Left renal pelvis (tissue), 4 donors: ENCODE data around the gene CAMTA2. TPM values are rescaled to one million over a fixed set of nuclear protein-coding genes. Genes with fewer than 3 reads are reported as not detected.
A peak's percentile ranks its signal among the peaks of the same experiment; 100 is the strongest.
"Not testable (repeated sequence)": the region's sequence is repeated elsewhere in the genome, so short reads cannot be mapped to it uniquely, and the experiment has no call there.

Experiments
- DNase-seq, 4 donors: peaks; one replicate each; pipeline ENCODE4 v3.0.0-alpha.2; 2013; ENCODE audit warnings: low read depth in 4 of 4, low spot score in 3 of 4
- polyA plus RNA-seq, 4 donors: library from polyadenylated mRNA; unstranded; fragments of 120-200 nt; gene quantifications; one replicate each; pipeline ENCODE4 v1.2.1, GENCODE V29; 2013; ENCODE audit not compliant: insufficient read length in 4 of 4

Gene CAMTA2, protein sequence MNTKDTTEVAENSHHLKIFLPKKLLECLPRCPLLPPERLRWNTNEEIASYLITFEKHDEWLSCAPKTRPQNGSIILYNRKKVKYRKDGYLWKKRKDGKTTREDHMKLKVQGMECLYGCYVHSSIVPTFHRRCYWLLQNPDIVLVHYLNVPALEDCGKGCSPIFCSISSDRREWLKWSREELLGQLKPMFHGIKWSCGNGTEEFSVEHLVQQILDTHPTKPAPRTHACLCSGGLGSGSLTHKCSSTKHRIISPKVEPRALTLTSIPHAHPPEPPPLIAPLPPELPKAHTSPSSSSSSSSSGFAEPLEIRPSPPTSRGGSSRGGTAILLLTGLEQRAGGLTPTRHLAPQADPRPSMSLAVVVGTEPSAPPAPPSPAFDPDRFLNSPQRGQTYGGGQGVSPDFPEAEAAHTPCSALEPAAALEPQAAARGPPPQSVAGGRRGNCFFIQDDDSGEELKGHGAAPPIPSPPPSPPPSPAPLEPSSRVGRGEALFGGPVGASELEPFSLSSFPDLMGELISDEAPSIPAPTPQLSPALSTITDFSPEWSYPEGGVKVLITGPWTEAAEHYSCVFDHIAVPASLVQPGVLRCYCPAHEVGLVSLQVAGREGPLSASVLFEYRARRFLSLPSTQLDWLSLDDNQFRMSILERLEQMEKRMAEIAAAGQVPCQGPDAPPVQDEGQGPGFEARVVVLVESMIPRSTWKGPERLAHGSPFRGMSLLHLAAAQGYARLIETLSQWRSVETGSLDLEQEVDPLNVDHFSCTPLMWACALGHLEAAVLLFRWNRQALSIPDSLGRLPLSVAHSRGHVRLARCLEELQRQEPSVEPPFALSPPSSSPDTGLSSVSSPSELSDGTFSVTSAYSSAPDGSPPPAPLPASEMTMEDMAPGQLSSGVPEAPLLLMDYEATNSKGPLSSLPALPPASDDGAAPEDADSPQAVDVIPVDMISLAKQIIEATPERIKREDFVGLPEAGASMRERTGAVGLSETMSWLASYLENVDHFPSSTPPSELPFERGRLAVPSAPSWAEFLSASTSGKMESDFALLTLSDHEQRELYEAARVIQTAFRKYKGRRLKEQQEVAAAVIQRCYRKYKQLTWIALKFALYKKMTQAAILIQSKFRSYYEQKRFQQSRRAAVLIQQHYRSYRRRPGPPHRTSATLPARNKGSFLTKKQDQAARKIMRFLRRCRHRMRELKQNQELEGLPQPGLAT
- polyA plus RNA-seq, result 10 to 100 TPM; 19.3 to 34.2 (median 26.6) TPM

DNA sequence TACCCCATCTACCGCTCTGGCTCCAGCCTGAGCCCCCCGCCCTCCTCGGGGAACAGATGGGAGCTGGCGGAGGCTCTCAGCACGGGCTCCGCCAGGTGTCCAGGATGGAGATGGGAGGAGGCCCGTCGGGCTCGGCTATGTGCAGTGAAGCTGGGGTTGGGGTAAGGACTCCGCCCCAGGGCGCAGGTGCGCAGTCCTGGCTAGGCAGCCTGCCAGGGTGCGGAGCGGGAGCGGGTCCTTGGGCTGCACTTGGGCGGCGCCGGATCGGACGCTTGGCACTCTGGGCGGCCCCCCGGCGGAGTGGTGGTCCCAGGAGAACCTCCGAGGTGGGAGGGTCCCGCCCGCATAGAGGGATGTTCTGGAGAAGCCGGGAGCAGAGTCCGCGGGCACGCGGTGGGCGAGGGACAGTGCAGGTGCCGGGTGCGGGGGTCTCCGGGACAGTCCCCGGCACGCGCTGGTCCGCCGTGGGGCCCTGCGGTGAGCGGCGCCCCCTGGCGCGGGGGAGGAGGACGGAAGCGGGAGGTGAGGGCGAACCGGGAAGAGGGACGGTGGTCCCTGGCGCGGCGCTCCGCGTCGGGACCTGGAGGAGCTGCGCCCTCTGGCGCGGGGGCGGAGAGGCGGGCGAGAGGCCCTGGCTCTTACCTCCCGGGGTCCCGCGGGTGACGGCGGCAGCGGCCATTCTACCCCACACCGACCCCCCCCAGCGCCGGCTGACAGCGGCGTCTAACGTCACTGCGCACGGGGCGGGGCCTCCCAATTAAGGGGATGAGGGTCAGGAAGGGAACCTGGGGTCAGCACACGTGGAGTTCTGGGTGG is at the start of gene CAMTA2:
TSS of gene CAMTA2 (minus strand) at position 725 of the 816 bp plus-strand sequence. CDS start 1,453 bp downstream, outside the sequence.
- DNase-seq, result peak in 2 of 4 donors; percentile 52 to 62

DNA sequence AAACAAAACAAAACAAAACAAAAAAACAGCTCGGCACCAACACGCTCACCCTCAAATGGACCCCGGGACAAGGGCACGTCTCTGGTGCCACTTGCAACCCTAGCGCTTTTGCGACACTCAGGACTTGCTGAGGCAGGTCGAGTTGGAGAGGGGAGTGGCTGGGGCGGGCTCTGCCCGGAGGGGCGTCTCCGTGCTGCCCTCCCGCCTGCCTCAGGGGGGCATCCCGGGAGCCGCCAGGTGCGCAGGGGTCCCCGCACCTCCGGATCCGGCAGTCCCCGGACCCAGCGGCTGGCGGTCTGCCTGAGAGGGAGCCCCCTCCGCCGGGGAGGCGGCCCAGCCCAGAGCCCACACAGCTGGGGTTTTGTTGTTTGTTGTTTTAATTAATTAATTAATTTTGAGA is 47.8 kb upstream of the CAMTA2 start, which contains the start of gene SLC52A1:
TSS of gene SLC52A1 (minus strand) at position 112 of the 400 bp plus-strand sequence. CDS start 820 bp downstream, outside the sequence.
- DNase-seq, result no peak

DNA sequence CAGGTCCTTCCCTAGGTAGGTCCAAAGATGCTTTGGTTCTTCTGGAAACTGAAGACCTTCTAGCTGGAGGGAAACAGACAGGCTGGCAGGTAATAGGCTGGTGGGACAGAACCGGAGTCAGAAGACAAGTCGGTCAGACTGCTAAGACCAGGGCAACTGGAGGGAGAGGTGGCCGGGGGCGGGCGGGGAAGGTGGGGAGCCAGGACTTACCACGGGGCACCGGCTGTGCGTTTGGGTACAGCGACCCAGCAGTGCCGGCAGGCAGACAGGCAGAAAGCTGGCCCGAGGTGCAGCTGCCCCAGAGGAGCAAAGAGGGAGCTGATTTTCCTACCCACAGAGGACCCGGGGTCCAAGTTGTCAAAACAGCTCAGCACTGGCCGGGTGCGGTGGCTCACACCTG is 47.2 kb upstream of the CAMTA2 start:
- DNase-seq, result no peak

DNA sequence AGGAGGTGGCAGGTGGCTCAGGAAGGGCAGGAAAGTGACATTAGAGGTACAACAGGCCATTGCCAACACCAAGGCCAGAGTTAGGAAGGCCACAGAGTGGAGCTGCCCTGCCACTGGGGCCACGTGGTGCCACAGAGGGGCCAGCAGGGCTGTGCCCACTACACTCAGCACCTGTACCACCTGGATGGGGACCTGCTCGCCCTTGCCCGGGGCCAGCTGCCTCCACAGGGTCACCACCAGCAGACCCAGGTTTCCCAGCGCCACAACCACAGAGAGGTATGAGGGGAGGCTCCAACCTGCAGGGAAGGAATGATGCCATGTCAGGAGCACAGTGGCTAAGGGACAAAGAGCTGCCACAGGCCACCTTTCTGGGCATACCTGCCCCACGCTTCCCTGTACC is 46.6 kb upstream of the CAMTA2 start:
- DNase-seq, result no peak

DNA sequence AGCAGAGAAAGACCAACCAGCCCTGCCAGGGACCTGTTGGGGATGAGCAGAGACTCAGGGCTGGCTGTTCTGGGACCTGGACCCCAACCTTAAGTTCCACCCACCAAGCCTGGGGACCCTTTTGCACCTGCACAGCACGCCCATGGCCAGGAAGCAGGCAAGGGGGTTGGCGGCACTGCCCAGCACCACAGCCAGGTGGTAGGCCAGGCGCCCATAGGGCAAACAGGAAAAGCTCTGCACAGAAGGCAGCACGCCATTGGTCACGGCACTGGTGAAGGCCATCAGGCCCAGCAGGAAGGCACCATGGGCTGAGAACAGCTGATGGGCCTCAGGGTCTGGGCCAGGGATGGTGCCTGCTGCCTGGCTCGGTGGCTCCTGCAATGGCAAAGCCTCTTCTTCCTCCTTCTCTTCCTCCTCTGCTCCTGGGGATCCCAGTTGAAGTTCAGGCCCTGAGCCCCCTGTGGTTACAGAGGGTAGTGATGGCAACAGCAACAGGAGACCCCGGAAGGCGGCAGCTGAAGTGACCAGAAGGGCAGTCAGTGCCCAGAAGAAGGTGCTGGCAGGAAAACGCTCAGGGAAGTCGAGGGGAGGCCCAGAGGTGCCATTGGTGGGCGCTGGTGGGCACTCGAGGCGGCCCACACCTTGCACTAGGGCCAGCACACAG is 46.0 kb upstream of the CAMTA2 start:
- DNase-seq, result no peak

DNA sequence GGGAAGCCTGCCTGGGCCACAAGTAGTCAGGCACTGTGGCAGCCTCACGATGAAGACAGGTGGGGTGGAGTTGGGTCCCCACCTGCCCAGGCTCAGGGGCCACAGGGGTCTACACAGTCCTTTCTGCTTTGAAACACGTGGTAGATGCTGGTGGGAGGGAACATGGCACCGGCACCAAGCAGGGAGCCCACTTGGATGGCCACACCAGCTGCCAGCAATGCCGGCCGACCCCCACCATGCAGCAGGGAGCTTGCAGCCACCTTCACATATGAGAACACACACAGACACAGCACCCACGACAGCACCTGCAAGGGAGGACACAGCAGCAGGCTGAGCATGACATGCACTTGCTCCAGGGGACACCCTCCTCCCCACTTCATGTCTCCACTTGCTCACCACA is 45.4 kb upstream of the CAMTA2 start:
- DNase-seq, result no peak

DNA sequence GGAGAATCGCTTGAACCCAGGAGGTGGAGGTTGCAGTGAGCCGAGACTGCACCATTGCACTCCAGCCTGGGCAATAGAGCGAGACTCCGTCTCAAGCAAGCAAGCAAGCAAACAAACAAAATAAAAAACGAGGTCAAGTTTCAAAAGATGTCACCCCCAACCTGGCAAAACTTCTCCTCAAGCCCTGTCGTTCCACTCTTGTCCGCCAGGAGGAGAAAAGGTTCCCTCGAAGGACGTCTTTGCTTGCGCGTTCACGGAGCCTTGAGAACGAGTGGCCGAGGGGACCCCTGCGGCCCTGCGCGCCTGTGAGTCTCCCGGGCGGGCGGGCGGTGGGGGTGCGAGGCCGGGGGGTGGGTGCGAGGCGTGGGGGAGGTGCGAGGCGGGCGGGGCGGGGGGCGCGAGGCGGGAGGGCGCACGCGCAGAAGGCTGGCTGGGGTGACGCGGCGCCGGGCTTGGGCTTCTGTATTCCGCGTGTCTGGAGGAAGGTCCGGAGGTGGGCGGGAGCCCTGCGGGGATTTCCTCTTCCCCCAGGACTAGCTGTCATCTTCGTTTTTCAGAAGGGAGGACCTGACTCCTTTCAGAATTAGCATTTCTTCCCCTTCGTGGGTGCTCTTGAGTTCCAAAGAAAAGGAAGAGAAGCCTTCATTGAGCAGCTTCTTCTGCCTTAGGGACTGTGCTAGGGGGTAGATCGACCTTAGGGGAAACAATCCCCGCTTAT is 44.0 kb upstream of the CAMTA2 start:
- peak; percentile 63 to 84 (median 77) for DNase-seq

DNA sequence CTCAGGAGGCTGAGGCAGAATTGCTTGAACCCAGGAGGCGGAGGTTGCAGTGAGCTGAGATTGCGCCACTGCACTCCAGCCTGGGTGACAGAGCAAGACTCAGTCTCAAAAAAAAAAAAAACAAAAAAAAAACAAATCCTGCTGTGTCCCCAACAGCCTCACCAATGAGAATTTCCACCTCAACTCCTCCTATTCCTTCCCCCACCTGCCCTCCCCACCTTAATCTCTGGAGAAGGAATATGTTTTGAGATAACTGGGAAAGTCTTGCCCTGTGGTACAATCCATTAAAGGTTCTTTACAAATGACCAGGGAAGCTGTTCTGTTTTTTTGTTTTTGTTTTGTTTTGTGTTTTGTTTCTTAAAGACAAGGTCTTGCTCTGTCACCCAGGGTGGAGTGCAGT is 42.7 kb upstream of the CAMTA2 start:
- not testable (repeated sequence) for DNase-seq

DNA sequence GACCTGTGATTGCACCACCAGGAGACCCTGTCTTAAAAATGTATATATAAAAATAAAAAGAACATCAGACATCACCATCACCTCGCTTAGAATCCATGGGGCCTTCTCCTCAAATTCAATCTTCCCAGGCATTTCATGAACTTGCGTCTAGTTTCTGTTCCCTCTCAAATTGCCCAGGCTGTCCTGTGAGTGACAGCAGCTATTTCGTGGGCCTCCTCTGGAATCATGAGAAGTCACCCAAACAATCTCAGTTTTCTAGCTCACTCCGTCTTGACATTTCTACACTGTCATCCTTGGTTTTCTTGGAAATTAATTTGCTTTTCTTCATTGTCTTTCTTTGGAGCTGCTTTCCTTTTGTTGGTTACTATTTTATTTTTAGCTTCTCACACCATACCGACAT is 40.4 kb upstream of the CAMTA2 start:
- no peak for DNase-seq

DNA sequence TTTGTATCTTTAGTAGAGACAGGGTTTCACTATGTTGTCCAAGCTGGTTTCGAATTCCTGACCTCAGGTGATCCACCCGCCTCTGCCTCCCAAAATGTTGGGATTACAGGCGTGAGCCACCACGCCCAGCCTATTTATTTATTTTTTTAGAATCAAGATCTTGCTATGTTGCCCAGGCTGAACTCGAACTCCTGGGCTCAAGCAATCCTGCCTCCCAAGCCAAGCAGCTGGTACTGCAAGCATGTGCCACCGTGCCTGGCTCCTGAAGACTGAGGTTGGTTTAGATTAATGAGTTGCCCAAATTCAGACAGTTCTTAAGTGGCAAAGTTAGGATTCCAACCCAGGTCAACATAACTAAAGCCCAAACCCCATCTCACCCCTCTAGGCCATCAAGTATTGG is 39.8 kb upstream of the CAMTA2 start:
- DNase-seq, result no peak

DNA sequence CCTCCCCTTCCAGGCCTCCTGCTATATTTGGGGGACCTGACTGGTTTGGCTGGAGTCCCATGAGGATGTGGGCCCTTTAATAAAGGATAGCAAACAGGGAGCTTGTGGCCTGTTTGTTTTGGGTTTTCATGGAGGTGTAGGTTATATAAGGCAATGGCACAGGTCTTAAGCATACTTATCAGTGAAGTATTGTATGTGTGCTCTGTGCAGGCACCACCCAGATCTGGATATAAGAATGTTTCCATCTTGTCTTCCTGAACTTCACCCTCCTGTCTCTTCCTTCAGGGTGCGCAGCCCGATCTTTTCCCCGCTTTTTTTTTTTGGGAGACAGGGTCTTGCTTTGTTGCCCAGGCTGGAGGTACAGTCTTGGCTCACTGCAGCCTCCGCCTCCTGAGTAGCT is 37.1 kb upstream of the CAMTA2 start:
- no peak for DNase-seq

DNA sequence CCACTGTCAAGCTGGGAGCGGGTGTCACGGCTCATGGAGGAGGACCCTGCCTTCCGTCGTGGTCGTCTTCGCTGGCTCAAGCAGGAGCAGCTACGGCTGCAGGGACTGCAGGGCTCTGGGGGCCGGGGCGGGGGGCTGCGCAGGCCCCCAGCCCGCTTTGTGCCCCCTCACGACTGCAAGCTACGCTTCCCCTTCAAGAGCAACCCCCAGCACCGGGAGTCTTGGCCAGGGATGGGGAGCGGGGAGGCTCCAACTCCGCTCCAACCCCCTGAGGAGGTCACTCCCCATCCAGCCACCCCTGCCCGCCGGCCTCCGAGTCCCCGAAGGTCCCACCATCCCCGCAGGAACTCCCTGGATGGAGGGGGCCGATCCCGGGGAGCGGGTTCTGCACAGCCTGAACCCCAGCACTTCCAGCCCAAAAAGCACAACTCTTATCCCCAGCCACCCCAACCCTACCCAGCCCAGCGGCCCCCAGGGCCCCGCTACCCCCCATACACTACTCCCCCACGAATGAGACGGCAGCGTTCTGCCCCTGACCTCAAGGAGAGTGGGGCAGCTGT is 36.2 kb upstream of the CAMTA2 start:
- DNase-seq, result no peak

DNA sequence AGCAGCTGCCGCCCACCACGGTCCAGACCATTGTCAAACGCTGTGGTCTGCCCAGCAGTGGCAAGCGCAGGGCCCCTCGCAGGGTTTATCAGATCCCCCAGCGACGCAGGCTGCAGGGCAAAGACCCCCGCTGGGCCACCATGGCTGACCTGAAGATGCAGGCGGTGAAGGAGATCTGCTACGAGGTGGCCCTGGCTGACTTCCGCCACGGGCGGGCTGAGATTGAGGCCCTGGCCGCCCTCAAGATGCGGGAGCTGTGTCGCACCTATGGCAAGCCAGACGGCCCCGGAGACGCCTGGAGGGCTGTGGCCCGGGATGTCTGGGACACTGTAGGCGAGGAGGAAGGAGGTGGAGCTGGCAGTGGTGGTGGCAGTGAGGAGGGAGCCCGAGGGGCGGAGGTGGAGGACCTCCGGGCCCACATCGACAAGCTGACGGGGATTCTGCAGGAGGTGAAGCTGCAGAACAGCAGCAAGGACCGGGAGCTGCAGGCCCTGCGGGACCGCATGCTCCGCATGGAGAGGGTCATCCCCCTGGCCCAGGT is 34.8 kb upstream of the CAMTA2 start:
- no peak for DNase-seq

DNA sequence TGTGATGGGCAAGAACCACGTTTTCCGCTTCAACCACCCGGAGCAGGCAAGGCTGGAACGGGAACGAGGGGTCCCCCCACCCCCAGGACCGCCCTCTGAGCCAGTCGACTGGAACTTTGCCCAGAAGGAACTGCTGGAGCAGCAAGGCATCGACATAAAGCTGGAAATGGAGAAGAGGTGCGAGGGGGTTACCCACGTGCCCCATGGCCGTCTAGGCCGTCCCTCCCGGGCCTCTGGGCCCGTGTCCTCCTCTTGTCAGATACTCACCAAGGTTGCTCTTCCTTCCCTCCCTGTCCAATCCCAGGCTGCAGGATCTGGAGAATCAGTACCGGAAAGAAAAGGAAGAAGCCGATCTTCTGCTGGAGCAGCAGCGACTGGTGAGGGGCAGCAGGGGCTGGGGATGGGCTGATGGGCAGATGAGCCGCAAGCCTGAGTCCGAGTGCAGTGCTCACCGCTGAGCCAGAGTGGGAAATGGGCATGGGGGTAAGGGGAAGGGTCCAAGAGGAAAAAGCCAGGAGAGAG is 33.1 kb upstream of the CAMTA2 start:
- no peak for DNase-seq

DNA sequence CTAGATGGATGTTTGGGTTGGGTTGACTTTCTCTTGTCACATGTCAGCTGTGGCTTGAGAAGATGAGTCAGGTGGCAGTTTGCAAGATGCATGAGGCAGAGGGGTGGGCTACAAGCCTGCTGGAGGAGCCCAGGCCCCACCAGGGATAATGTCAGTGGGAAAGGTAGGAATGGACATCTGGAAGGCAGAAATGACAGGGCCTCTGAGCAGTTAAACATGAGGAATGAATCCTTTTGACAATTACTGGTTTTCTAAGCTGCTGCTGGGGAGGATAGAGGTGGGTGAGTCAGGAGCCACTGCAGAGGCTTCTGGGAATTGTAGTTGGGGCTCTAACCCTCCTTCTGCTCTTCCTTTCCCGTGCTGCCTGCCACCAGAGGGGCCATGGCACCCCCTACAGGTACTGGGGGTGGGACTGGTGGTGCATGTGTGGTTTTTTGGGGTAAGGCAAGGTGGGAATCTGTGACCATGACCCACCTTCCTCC is 32.0 kb upstream of the CAMTA2 start:
- no peak for DNase-seq

DNA sequence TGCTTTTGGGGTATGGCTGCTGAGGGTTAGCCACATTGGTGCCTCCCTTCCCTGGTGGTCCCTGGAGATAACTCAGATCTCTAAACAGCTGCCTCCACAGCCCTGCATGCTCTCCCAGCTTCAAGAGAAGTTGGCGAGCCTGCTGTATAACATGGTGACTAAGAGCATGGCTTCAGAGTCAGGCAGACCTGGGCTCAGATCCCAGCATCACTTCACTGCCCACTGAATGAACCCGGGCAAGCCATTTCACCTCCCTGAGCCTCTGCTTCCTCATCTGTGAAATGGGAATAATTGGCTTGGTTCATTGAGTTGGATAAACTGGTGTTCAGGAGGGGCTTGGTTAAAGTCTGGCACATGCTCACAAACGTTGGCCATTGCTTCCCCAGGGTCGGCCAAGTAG is 26.9 kb upstream of the CAMTA2 start:
- DNase-seq, result no peak

DNA sequence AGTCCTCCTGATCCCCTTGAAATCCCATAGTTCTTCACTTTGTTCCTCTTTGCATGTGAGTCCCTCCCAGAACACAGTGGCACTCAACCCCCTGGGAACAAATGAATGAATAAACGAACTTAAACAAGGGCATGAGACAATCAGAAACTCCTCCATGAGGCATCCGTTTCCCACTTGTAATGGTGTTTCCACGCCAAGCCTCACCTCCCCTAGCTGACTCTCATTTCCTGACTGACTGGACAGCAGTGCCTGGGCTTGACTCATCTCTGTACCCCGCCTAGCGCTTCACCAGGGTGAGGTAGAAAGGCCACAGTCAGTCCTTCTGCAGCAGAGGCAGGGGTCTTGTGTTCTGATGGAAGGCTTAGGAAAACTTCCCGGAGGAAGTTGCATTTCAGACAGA is 24.5 kb upstream of the CAMTA2 start:
- DNase-seq, result no peak
